CD14-positive monocyte (primary cell): ENCODE results near the gene ZNF784. TPM values are rescaled to one million over a fixed set of nuclear protein-coding genes. Genes with fewer than 3 reads are reported as not detected.
"Not testable (repeated sequence)": the region's sequence is repeated elsewhere in the genome, so short reads cannot be mapped to it uniquely, and the experiment has no call there.

Experiments used
- DNase-seq, 3 donors: peaks; one replicate each; pipeline ENCODE4 v3.0.0-alpha.2; 2011 to 2022
- H2AFZ ChIP-seq: 2 replicates; pipeline ENCODE4 v1.6.0; 2012; ENCODE audit warnings: mild to moderate bottlenecking, low read depth, low read length, inconsistent platforms; ENCODE audit not compliant: insufficient read depth, poor library complexity, severe bottlenecking
- H3K27ac ChIP-seq, 2 donors: 1 replicate in 1 of 2; 2 replicates in 1 of 2; pipeline ENCODE4 v1.5.1; 2012 to 2013; ENCODE audit warnings: low read length in 2 of 2, control low read depth in 1 of 2, inconsistent platforms in 1 of 2, low read depth in 1 of 2, mild to moderate bottlenecking in 1 of 2
- H3K27me3 ChIP-seq, 2 donors: one replicate each; pipeline versions ENCODE4 v1.6.0 to v1.6.1; 2011 to 2013; ENCODE audit warnings: low read length in 2 of 2; ENCODE audit not compliant: control insufficient read depth in 2 of 2, insufficient read depth in 2 of 2
- H3K36me3 ChIP-seq, 2 donors: replicated peaks in 1 of 2; 1 replicate in 1 of 2; 2 replicates in 1 of 2; pipeline versions ENCODE4 v1.5.1 to v1.6.1; 2012 to 2013; ENCODE audit warnings: low read length in 2 of 2, control low read depth in 1 of 2, inconsistent platforms in 1 of 2, mild to moderate bottlenecking in 1 of 2; ENCODE audit not compliant: insufficient read depth in 2 of 2, control insufficient read depth in 1 of 2
- H3K4me1 ChIP-seq, 2 donors: 1 replicate in 1 of 2; 2 replicates in 1 of 2; pipeline versions ENCODE4 v1.5.1 to v1.6.1; 2012 to 2013; ENCODE audit warnings: low read length in 2 of 2, control low read depth in 1 of 2, inconsistent platforms in 1 of 2, mild to moderate bottlenecking in 1 of 2, moderate library complexity in 1 of 2; ENCODE audit not compliant: insufficient read depth in 2 of 2, control insufficient read depth in 1 of 2
- H3K4me2 ChIP-seq: replicated peaks from 2 replicates; pipeline ENCODE3; 2012; ENCODE audit warnings: low read length, moderate library complexity, mild to moderate bottlenecking; ENCODE audit not compliant: poor library complexity, severe bottlenecking; ENCODE audit errors: extremely low read depth
- H3K4me3 ChIP-seq, 3 experiments: fragments of 200-600 bp in 1 of 3; sonication (generic) in 1 of 3; replicated peaks in 1 of 3; 1 replicate in 2 of 3; 2 replicates in 1 of 3; pipeline ENCODE4 v1.5.1; 2011 to 2013; ENCODE audit warnings: low read length in 3 of 3, mild to moderate bottlenecking in 3 of 3, control low read depth in 2 of 3, low read depth in 2 of 3, inconsistent platforms in 1 of 3, moderate library complexity in 1 of 3
- H3K79me2 ChIP-seq: 2 replicates; pipeline ENCODE4 v1.6.0; 2012; ENCODE audit warnings: mild to moderate bottlenecking, control low read depth, inconsistent platforms, low read length, moderate library complexity; ENCODE audit not compliant: insufficient read depth
- H3K9ac ChIP-seq: 2 replicates; pipeline ENCODE4 v1.6.0; 2017; ENCODE audit warnings: low read length, mild to moderate bottlenecking; ENCODE audit not compliant: insufficient read depth, poor library complexity, severe bottlenecking
- H3K9me3 ChIP-seq, 2 donors: replicated peaks in 1 of 2; 1 replicate in 1 of 2; 2 replicates in 1 of 2; pipeline versions ENCODE4 v1.5.1 to v1.6.1; 2012 to 2013; ENCODE audit warnings: low read length in 2 of 2, control low read depth in 1 of 2; ENCODE audit not compliant: control insufficient read depth in 1 of 2, insufficient read depth in 1 of 2
- H4K20me1 ChIP-seq: 2 replicates; pipeline ENCODE4 v1.6.0; 2012; ENCODE audit warnings: mild to moderate bottlenecking, low read length, control low read depth, moderate library complexity; ENCODE audit not compliant: insufficient read depth
- H3K27ac Mint-ChIP-seq, 7 donors: one replicate each; pipeline ENCODE4 v1.8.0; 2020; ENCODE audit warnings: mild to moderate bottlenecking in 7 of 7, mixed read lengths in 7 of 7, moderate library complexity in 6 of 7, inconsistent platforms in 2 of 7
- H3K27me3 Mint-ChIP-seq, 3 donors: one replicate each; pipeline ENCODE4 v1.8.0; 2021 to 2022; ENCODE audit warnings: low read depth in 3 of 3, mild to moderate bottlenecking in 3 of 3, mixed read lengths in 3 of 3, moderate library complexity in 3 of 3, inconsistent platforms in 1 of 3
- H3K36me3 Mint-ChIP-seq, 2 donors: one replicate each; pipeline ENCODE4 v1.8.0; 2020; ENCODE audit warnings: mixed read lengths in 2 of 2, inconsistent platforms in 1 of 2, mild to moderate bottlenecking in 1 of 2
- H3K4me1 Mint-ChIP-seq: one replicate; pipeline ENCODE4 v1.8.0; 2020; ENCODE audit warnings: mild to moderate bottlenecking, mixed read lengths
- H3K4me3 Mint-ChIP-seq, 2 donors: one replicate each; pipeline ENCODE4 v1.8.0; 2020; ENCODE audit warnings: mild to moderate bottlenecking in 2 of 2, mixed read lengths in 2 of 2, moderate library complexity in 1 of 2
- H3K9me3 Mint-ChIP-seq, 7 donors: one replicate each; pipeline ENCODE4 v1.8.0; 2020 to 2022; ENCODE audit warnings: mixed read lengths in 7 of 7, mild to moderate bottlenecking in 6 of 7, moderate library complexity in 6 of 7, inconsistent platforms in 2 of 7
- WGBS: methylation state at CpG from one replicate; pipeline ENCODE4 v1.1.5; 2013; ENCODE audit warnings: missing lambda C conversion rate; ENCODE audit not compliant: insufficient coverage; 5-methylcytosine and 5-hydroxymethylcytosine counted together
- intact Hi-C, 2 donors: fragments of 100-400 bp; cut with micrococcal nuclease; formaldehyde crosslinking; loops; one replicate each; pipeline versions ENCODE4 v1.15.0 to v1.15.1; 2023
- polyA plus RNA-seq, 3 donors: library from polyadenylated mRNA; depleted of rRNA in 1 of 3; unstranded in 2 of 3; stranded (reverse) in 1 of 3; fragments of 300-500 nt in 2 of 3; fragments of >200 nt in 1 of 3; fragmentation: Illumina TruSeq in 2 of 3; gene quantifications; 1 replicate in 2 of 3; 2 replicates in 1 of 3; pipeline ENCODE4 v1.2.3, GENCODE V29; 2012 to 2021
- TF ChIP-seq, protein P1 (sequence below): fragments of 200-600 bp; IDR thresholded peaks from one replicate; pipeline ENCODE4 v1.8.0; 2022; ENCODE audit warnings: antibody characterized with exemption, mild to moderate bottlenecking

The ZNF784 gene
- polyA plus RNA-seq, 3 donors, result 1.5 to 5.5 (median 2.4) TPM

DNA sequence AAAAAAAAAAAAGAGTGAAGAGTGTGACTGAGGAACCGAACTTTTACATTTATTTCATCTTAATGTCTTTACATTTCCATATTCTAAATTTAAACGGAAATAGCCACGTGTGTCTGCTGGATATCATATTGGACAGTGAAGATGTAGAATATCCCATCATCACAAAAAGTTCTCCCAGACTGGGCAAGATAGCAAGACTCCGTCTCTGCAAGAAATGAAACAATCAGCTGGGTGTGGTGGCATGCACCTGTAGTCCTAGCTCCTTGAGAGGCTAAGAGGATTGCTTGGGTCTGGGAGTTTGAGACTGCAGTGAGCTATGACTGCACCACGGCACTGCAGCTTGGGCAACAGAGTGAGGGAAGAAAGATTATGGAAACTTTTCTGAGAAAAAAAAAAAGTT is 47.6 kb downstream of the ZNF784 start:
- Histone ChIP-seq H3K36me3 (peaks cover 0 to 2% of the 10 kb centered on the region in 2 donors), H4K20me1 (no peaks in the 10 kb centered on the region), H3K79me2 (no peaks in the 10 kb centered on the region), H3K4me2 (no peak overlapping the region), H2AFZ (no peak overlapping the region), H3K27ac (no peak overlapping the region), H3K9ac (no peak overlapping the region), H3K4me3 (no peak overlapping the region), H3K4me1 (peaks cover 17 to 22% of the 10 kb centered on the region in 2 donors), H3K27me3 (no peaks in the 10 kb centered on the region), H3K9me3 (no peaks in the 10 kb centered on the region)
- 100% methylated on average over 2 of the region's 5 CpGs for WGBS
- Mint-ChIP-seq H3K4me1 (peaks cover 15% of the 10 kb centered on the region), H3K27ac (no peak overlapping the region), H3K27me3 (peaks cover 0 to 3% (median 0%) of the 10 kb centered on the region in 3 donors), H3K4me3 (no peak overlapping the region), H3K9me3 (peaks cover 0 to 4% (median 0%) of the 10 kb centered on the region in 7 donors), H3K36me3 (peaks cover 0 to 10% of the 10 kb centered on the region in 2 donors)
- TF ChIP-seq, protein P1, sequence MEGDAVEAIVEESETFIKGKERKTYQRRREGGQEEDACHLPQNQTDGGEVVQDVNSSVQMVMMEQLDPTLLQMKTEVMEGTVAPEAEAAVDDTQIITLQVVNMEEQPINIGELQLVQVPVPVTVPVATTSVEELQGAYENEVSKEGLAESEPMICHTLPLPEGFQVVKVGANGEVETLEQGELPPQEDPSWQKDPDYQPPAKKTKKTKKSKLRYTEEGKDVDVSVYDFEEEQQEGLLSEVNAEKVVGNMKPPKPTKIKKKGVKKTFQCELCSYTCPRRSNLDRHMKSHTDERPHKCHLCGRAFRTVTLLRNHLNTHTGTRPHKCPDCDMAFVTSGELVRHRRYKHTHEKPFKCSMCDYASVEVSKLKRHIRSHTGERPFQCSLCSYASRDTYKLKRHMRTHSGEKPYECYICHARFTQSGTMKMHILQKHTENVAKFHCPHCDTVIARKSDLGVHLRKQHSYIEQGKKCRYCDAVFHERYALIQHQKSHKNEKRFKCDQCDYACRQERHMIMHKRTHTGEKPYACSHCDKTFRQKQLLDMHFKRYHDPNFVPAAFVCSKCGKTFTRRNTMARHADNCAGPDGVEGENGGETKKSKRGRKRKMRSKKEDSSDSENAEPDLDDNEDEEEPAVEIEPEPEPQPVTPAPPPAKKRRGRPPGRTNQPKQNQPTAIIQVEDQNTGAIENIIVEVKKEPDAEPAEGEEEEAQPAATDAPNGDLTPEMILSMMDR, result no peak
- intact Hi-C loops, result no loop called here
- DNase-seq, result no peak

DNA sequence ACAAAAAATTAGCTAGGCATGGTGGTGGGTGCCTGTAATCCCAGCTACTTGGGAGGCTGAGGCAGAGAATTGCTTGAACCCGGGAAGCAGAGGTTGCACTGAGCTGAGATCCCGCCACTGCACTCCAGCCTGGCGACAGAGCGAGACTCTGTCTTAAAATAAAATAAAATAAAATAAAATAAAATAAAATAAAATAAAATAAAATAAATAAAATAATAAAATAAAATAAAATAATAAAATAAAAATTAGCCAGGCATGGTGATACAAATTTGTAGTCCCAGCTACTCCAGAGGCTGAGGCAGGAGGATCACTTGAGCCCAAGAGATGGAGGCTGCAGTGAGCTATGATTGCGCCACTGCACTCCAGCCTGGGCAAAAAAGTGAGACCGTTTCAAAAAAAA is 50.4 kb downstream of the ZNF784 start:
- H3K4me1 ChIP-seq, H3K4me2 ChIP-seq, H3K4me3 ChIP-seq, H3K79me2 ChIP-seq, H3K4me3 Mint-ChIP-seq, H3K36me3 Mint-ChIP-seq, H4K20me1 ChIP-seq, DNase-seq, H3K27ac ChIP-seq, H3K27ac Mint-ChIP-seq, H3K4me1 Mint-ChIP-seq, H2AFZ ChIP-seq, H3K36me3 ChIP-seq, H3K9ac ChIP-seq, H3K9me3 ChIP-seq, H3K27me3 Mint-ChIP-seq, H3K9me3 Mint-ChIP-seq, H3K27me3 ChIP-seq, intact Hi-C loops: not testable (repeated sequence)
- WGBS, result no CpG with 5 or more reads among the region's 6 CpGs

Other genes with a start within 250 kb of the ZNF784 start
- gene TMEM190, start 247.7 kb downstream of the ZNF784 start, polyA plus RNA-seq, result not detected
- not detected for gene TMEM238, start 240.3 kb downstream of the ZNF784 start, polyA plus RNA-seq
- gene RPL28, start 238.6 kb downstream of the ZNF784 start, polyA plus RNA-seq, result 1,000 to 10,000 TPM in 1 of 3 donors, 100 to 1,000 TPM in 2; 199 to 3,862 (median 208) TPM
- 10 to 100 TPM; 16.1 to 40.9 (median 21.9) TPM for gene UBE2S, start 216.8 kb downstream of the ZNF784 start, polyA plus RNA-seq
- under 1 TPM in 1 of 3 donors, not detected in 2; 0.01 TPM for gene SHISA7, start 181.3 kb downstream of the ZNF784 start, polyA plus RNA-seq
- gene ISOC2, start 162.9 kb downstream of the ZNF784 start, polyA plus RNA-seq, result 10 to 100 TPM; 14.8 to 20.2 (median 14.9) TPM
- gene C19orf85, start 159.8 kb downstream of the ZNF784 start, polyA plus RNA-seq, result not detected
- gene ZNF628, start 147.9 kb downstream of the ZNF784 start, polyA plus RNA-seq, result 1 to 10 TPM in 1 of 3 donors, under 1 TPM in 1, not detected in 1; 0.50 to 3.1 TPM
- 1 to 10 TPM; 1.5 to 2.2 (median 1.9) TPM for gene NAT14, start 139.4 kb downstream of the ZNF784 start, polyA plus RNA-seq
- gene SSC5D, start 136.1 kb downstream of the ZNF784 start, polyA plus RNA-seq, result under 1 TPM in 1 of 3 donors, not detected in 2; 0.08 TPM
- gene SBK2, start 87.4 kb downstream of the ZNF784 start, polyA plus RNA-seq, result not detected
- gene SBK3, start 79.0 kb downstream of the ZNF784 start, polyA plus RNA-seq, result not detected
- 1 to 10 TPM in 1 of 3 donors, under 1 TPM in 1, not detected in 1; 0.05 to 1.8 TPM for gene ZNF579, start 43.7 kb downstream of the ZNF784 start, polyA plus RNA-seq
- gene FIZ1, start 25.0 kb downstream of the ZNF784 start, polyA plus RNA-seq, result 1 to 10 TPM; 1.2 to 2.6 (median 1.6) TPM
- gene ZNF524, start 24.3 kb downstream of the ZNF784 start, polyA plus RNA-seq, result 10 to 100 TPM; 27.9 to 45.7 (median 41.8) TPM
- 1 to 10 TPM in 1 of 3 donors, under 1 TPM in 2; 0.03 to 6.0 (median 0.07) TPM for gene ZNF865, start 18.9 kb downstream of the ZNF784 start, polyA plus RNA-seq
- 10 to 100 TPM in 2 of 3 donors, 1 to 10 TPM in 1; 9.7 to 46.5 (median 10.7) TPM for gene ZNF580, start 16.4 kb upstream of the ZNF784 start, polyA plus RNA-seq
- gene ZNF581, start 19.1 kb upstream of the ZNF784 start, polyA plus RNA-seq, result 10 to 100 TPM; 25.1 to 31.6 (median 29.4) TPM
- 1 to 10 TPM in 2 of 3 donors, under 1 TPM in 1; 0.74 to 2.4 (median 1.2) TPM for gene CCDC106, start 23.6 kb upstream of the ZNF784 start, polyA plus RNA-seq
- 100 to 1,000 TPM in 1 of 3 donors, 1 to 10 TPM in 2; 5.3 to 166 (median 5.4) TPM for gene U2AF2, start 30.5 kb upstream of the ZNF784 start, polyA plus RNA-seq
- gene EPN1, start 50.7 kb upstream of the ZNF784 start, polyA plus RNA-seq, result 10 to 100 TPM; 18.7 to 75.2 (median 19.2) TPM
- not detected for gene NLRP9, start 113.8 kb upstream of the ZNF784 start, polyA plus RNA-seq
- 1 to 10 TPM in 2 of 3 donors, under 1 TPM in 1; 0.33 to 8.4 (median 7.9) TPM for gene RFPL4A, start 134.5 kb upstream of the ZNF784 start, polyA plus RNA-seq
- 1 to 10 TPM in 2 of 3 donors, not detected in 1; 1.1 to 1.3 TPM for gene RFPL4AL1, start 144.6 kb upstream of the ZNF784 start, polyA plus RNA-seq
- not detected for gene NLRP11, start 207.4 kb upstream of the ZNF784 start, polyA plus RNA-seq
- not detected for gene NLRP4, start 212.0 kb upstream of the ZNF784 start, polyA plus RNA-seq